Endothelial cell of umbilical vein (primary cell): Measurements from ENCODE around the gene ZNF334. TPM values are rescaled to one million over a fixed set of nuclear protein-coding genes. Genes with fewer than 3 reads are reported as not detected.

Experiments
- BruUV-seq: library from RNA; stranded (reverse); fragments of 400-500 nt; replicated peaks from 2 replicates; lab custom pipeline; 2021; lab: Mats Ljungman, UMichigan
- CTCF ChIA-PET: fragments of 300-600, 350-600 bp; sonication (Branson Sonifier 250); formaldehyde crosslinking; loops from one replicate; lab custom pipeline; 2021; ENCODE audit warnings: antibody characterized with exemption, inconsistent platforms; lab: Charles Lee
- POLR2A ChIA-PET: fragments of 300-600, 350-600 bp; sonication (Branson Sonifier 250); formaldehyde crosslinking; loops from one replicate; lab custom pipeline; 2021; ENCODE audit warnings: antibody characterized with exemption, inconsistent platforms; lab: Charles Lee
- DNase-seq: peaks from one replicate; pipeline ENCODE4 v3.0.0-alpha.2; 2011; ENCODE audit warnings: low read depth, low spot score
- FAIRE-seq: peaks from 2 replicates; lab custom pipeline; 2011; peaks lifted over from hg19 to GRCh38; lab: Jason Lieb, UNC
- H2AFZ ChIP-seq: 2 replicates; pipeline ENCODE4 v1.6.0; 2012; ENCODE audit warnings: low read depth, low read length, control low read depth, inconsistent platforms
- H3K27ac ChIP-seq: 2 replicates; pipeline ENCODE4 v1.5.1; 2011; ENCODE audit warnings: low read depth, mild to moderate bottlenecking, control low read depth, low read length, moderate library complexity; ENCODE audit not compliant: insufficient read depth
- H3K27me3 ChIP-seq, 2 experiments: 2 replicates each; pipeline versions ENCODE4 v1.6.0 to v1.6.1; 2011; ENCODE audit warnings: low read length in 2 of 2, mixed read lengths in 1 of 2; ENCODE audit not compliant: control insufficient read depth in 2 of 2, insufficient read depth in 2 of 2
- H3K36me3 ChIP-seq, 2 experiments: 2 replicates in 1 of 2; 3 replicates in 1 of 2; pipeline ENCODE4 v1.5.1; 2011; ENCODE audit warnings: low read length in 2 of 2, mild to moderate bottlenecking in 1 of 2, moderate library complexity in 1 of 2; ENCODE audit not compliant: control insufficient read depth in 2 of 2, insufficient read depth in 2 of 2; ENCODE audit errors: extremely low read depth in 1 of 2
- H3K4me1 ChIP-seq: 3 replicates; pipeline ENCODE4 v1.5.1; 2011; ENCODE audit warnings: mild to moderate bottlenecking, low read length; ENCODE audit not compliant: control insufficient read depth, insufficient read depth; ENCODE audit errors: extremely low read depth
- H3K4me2 ChIP-seq: 2 replicates; pipeline ENCODE4 v1.6.1; 2011; ENCODE audit warnings: low read length, control low read depth, mixed read lengths; ENCODE audit not compliant: insufficient read depth
- H3K4me3 ChIP-seq, 3 experiments: fragments of 200-600 bp in 1 of 3; sonication (generic), shearing (Covaris generic) in 1 of 3; replicated peaks in 1 of 3; 2 replicates each; pipeline ENCODE4 v1.5.1; 2011 to 2016; ENCODE audit warnings: control low read depth in 3 of 3, low read length in 3 of 3, mild to moderate bottlenecking in 2 of 3, inconsistent platforms in 1 of 3, low read depth in 1 of 3, moderate library complexity in 1 of 3; ENCODE audit not compliant: insufficient read depth in 1 of 3
- H3K79me2 ChIP-seq: 2 replicates; pipeline ENCODE4 v1.6.0; 2012; ENCODE audit warnings: low read length, inconsistent platforms; ENCODE audit not compliant: control insufficient read depth, insufficient read depth
- H3K9ac ChIP-seq: replicated peaks from 2 replicates; pipeline ENCODE3; 2011; ENCODE audit warnings: low read length, control low read depth; ENCODE audit not compliant: insufficient read depth; ENCODE audit errors: extremely low read depth
- H3K9me1 ChIP-seq: replicated peaks from 3 replicates; pipeline ENCODE4 v1.6.0; 2011; ENCODE audit warnings: mild to moderate bottlenecking, low read length; ENCODE audit not compliant: control insufficient read depth, insufficient read depth; ENCODE audit errors: extremely low read depth
- H3K9me3 ChIP-seq: replicated peaks from 2 replicates; pipeline ENCODE4 v1.5.1; 2012; ENCODE audit warnings: low read length, inconsistent platforms; ENCODE audit not compliant: control insufficient read depth, insufficient read depth
- H4K20me1 ChIP-seq: replicated peaks from 2 replicates; pipeline ENCODE3; 2011; ENCODE audit warnings: mild to moderate bottlenecking, low read length; ENCODE audit not compliant: control insufficient read depth, insufficient read depth; ENCODE audit errors: extremely low read depth
- EZH2 ChIP-seq: IDR thresholded peaks from 2 replicates; pipeline ENCODE4 v1.6.1; 2012; ENCODE audit warnings: borderline replicate concordance, low read depth, mild to moderate bottlenecking, moderate library complexity, low read length, inconsistent platforms; ENCODE audit not compliant: severe bottlenecking
- FOS ChIP-seq: IDR thresholded peaks from 2 replicates; pipeline ENCODE4 v1.6.1; 2011; ENCODE audit warnings: mild to moderate bottlenecking, low read length, moderate library complexity, borderline replicate concordance; ENCODE audit not compliant: insufficient read depth
- GATA2 ChIP-seq: IDR thresholded peaks from 2 replicates; pipeline ENCODE4 v1.7.0; 2011; ENCODE audit warnings: low read depth, mild to moderate bottlenecking, moderate library complexity, mixed read lengths, low read length; ENCODE audit not compliant: insufficient read length, insufficient read depth
- JUN ChIP-seq: IDR thresholded peaks from 2 replicates; pipeline ENCODE4 v1.6.1; 2011; ENCODE audit warnings: borderline replicate concordance, low read depth; ENCODE audit not compliant: insufficient read length, insufficient read depth
- MAX ChIP-seq: IDR thresholded peaks from 2 replicates; pipeline ENCODE4 v1.6.1; 2011; ENCODE audit not compliant: insufficient read depth, insufficient read length
- MYC ChIP-seq: IDR thresholded peaks from one replicate; pipeline ENCODE4 v1.6.1; 2011; ENCODE audit warnings: mild to moderate bottlenecking, low read depth, low read length
- POLR2A ChIP-seq: IDR thresholded peaks from 2 replicates; pipeline ENCODE4 v1.6.1; 2012; ENCODE audit warnings: low read depth, mild to moderate bottlenecking, control low read depth, low read length
- POLR2AphosphoS5 ChIP-seq: IDR thresholded peaks from 2 replicates; pipeline ENCODE4 v1.6.1; 2012; ENCODE audit warnings: low read depth, mild to moderate bottlenecking, control low read depth, low read length, moderate library complexity; ENCODE audit not compliant: insufficient read depth
- dilution Hi-C: fragments of 300-500 bp; cut with MboI; formaldehyde crosslinking; loops from one replicate; pipeline ENCODE4 v1.15.0; 2019; ENCODE audit warnings: low sequenced_read_pairs; ENCODE audit not compliant: extremely low pct_ligation_motif_present
- intact Hi-C: fragments of 100-400 bp; cut with micrococcal nuclease; formaldehyde crosslinking; loops from one replicate; pipeline ENCODE4 v1.10.0; 2022
- polyA plus RNA-seq, 4 experiments: library from polyadenylated mRNA; depleted of rRNA in 3 of 4; stranded (reverse) in 3 of 4; unstranded in 1 of 4; fragments of >200 nt; gene quantifications; 2 replicates each; pipeline versions ENCODE4 v1.2.1 to v1.2.3, GENCODE V29; 2011 to 2012; ENCODE audit warnings: missing spikeins in 1 of 4
- total RNA-seq: library from RNA; stranded (reverse); gene quantifications from 2 replicates; pipeline ENCODE4 v1.2.3, GENCODE V29; 2021
- TF ChIP-seq, protein P1 (sequence below), 2 donors: IDR thresholded peaks; 1 replicate in 1 of 2; 2 replicates in 1 of 2; pipeline ENCODE4 v1.5.1; 2011; ENCODE audit warnings: low read length in 2 of 2, mild to moderate bottlenecking in 2 of 2, moderate library complexity in 2 of 2, control low read depth in 1 of 2, inconsistent platforms in 1 of 2, low read depth in 1 of 2; ENCODE audit not compliant: insufficient read depth in 1 of 2; ENCODE audit errors: extremely low read depth in 1 of 2

Gene ZNF334
- total and polyA plus RNA-seq, 2 donors (not counting 3 experiments of a cell fraction or from before 2014, with no cell fraction given) = 0.08 to 1.6 TPM

DNA sequence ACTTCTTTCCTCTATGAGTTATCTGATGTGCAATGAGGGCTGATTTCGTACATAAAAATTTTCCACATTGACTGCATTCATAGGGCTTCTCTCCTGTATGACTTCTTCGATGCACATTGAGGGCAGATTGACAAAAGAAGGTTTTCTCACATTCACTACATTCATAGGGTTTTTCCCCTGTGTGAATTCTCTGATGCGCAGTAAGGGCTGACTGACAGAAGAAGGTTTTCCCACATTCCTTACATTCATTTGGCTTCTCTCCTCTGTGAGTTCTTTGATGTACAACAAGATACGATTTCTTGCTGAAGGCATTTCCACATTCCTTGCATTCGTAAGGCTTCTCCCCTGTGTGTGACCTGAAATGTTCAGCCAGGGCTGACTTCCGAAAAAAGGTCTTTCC, 11.4 kb downstream of the ZNF334 start:
- dilution Hi-C loops (no loop called here), intact Hi-C loops (no loop called here)
- H3K27ac ChIP-seq = no peak overlapping the region
- CTCF ChIA-PET = no interaction called here
- H3K9me3 ChIP-seq = no peaks in the 10 kb centered on the region
- H2AFZ ChIP-seq = no peak overlapping the region
- no peaks in the 10 kb centered on the region for H3K9me1 ChIP-seq
- POLR2A ChIA-PET = no interaction called here
- no peaks in the 10 kb centered on the region for H3K27me3 ChIP-seq
- TF ChIP-seq GATA2 (no peak), MYC (no peak), JUN (no peak), MAX (no peak), EZH2 (no peak), FOS (no peak), POLR2A (no peak), POLR2AphosphoS5 (no peak)
- TF ChIP-seq, protein P1, sequence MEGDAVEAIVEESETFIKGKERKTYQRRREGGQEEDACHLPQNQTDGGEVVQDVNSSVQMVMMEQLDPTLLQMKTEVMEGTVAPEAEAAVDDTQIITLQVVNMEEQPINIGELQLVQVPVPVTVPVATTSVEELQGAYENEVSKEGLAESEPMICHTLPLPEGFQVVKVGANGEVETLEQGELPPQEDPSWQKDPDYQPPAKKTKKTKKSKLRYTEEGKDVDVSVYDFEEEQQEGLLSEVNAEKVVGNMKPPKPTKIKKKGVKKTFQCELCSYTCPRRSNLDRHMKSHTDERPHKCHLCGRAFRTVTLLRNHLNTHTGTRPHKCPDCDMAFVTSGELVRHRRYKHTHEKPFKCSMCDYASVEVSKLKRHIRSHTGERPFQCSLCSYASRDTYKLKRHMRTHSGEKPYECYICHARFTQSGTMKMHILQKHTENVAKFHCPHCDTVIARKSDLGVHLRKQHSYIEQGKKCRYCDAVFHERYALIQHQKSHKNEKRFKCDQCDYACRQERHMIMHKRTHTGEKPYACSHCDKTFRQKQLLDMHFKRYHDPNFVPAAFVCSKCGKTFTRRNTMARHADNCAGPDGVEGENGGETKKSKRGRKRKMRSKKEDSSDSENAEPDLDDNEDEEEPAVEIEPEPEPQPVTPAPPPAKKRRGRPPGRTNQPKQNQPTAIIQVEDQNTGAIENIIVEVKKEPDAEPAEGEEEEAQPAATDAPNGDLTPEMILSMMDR (IDR thresholded peaks at IDR 0.05; ENCODE audit: extremely low read depth in 1 of 2, insufficient read depth in 1 of 2, low read depth in 1 of 2, low read length in 2 of 2) = no peak
- no TSS peak for BruUV-seq
- DNase-seq (no peak), FAIRE-seq (no peak)
- H3K4me3 ChIP-seq = no peak overlapping the region
- no peak overlapping the region for H3K4me2 ChIP-seq
- no peaks in the 10 kb centered on the region for H3K36me3 ChIP-seq
- no peak overlapping the region for H3K9ac ChIP-seq
- no peaks in the 10 kb centered on the region for H3K79me2 ChIP-seq
- H3K4me1 ChIP-seq = no peaks in the 10 kb centered on the region
- no peaks in the 10 kb centered on the region for H4K20me1 ChIP-seq
